ENCODE results near the gene NRXN3.
"Not testable (repeated sequence)": the region's sequence is repeated elsewhere in the genome, so short reads cannot be mapped to it uniquely, and the experiment has no call there.

Gene NRXN3

DNA sequence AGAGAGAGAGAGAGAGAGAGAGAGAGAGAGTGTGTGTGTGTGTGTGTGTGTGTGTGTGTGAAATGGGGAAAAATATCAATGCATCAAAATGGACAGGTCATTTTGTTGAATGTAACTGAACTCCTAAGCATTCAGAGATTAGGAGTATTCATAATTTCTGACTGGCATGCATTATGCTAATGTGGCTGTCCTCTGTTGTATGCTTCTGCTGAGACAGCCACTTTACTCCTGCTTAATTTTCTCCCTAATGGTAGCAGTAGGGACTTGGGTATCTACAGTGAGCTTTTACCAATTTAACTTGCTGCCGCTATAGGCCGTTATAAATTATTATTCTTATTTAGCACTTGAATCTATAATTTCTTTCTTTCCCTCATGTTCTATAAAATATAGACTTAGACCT is 924.8 kb downstream of the NRXN3 start:
- in situ Hi-C loops (cut with MboI; ENCODE audit: low sequenced_read_pairs), result no loop called here

GRCh38 chr14:79096811-79097210 is 926.6 kb downstream of the NRXN3 start:
- in situ Hi-C loops (cut with MboI; ENCODE audit: low sequenced_read_pairs), result no loop called here

GRCh38 chr14:79098324-79098723 is 928.2 kb downstream of the NRXN3 start:
- in situ Hi-C loops (cut with MboI; ENCODE audit: low sequenced_read_pairs), result no loop called here

GRCh38 chr14:79100578-79100977 is 930.4 kb downstream of the NRXN3 start:
- in situ Hi-C loops (cut with MboI; ENCODE audit: low sequenced_read_pairs), result no loop called here

DNA sequence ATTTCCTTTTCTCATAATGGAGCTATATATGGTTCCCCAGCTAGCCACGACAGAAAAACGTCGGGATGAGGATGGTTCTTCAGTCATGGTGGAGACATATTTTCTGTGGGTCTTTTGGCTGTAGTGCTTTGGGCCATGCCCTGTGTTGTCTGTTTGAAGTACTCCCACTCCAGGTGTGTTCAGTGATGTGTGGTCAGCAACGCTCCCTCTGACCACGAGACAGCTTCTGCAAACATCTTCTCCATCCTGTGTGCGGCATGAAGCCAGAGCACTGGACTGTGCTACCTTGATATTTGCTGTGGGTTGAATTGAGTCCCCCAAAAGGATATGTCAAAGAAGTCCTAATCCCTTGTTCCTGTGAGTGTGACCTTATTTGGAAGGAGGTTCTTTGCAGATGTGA is 931.2 kb downstream of the NRXN3 start:
- in situ Hi-C loops (cut with MboI; ENCODE audit: low sequenced_read_pairs), result no loop called here

DNA sequence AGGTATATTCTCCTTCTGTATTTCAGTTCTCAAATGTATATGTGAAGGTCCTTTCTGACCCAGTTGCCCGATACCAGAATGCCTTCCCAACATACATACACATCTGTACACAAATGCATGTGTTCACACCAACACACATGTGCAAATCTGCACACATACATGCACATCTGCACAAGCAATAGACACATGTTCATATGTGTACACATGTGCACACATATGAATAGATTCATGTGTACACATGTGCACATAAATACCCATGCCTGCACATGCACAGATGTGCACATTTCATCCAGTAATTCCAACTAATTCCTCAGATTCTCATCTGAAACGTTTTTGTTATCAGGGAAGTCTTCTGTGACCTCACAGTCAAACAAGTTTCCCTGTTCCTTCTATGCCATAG is 933.6 kb downstream of the NRXN3 start:
- in situ Hi-C loops (cut with MboI; ENCODE audit: low sequenced_read_pairs), result no loop called here

DNA sequence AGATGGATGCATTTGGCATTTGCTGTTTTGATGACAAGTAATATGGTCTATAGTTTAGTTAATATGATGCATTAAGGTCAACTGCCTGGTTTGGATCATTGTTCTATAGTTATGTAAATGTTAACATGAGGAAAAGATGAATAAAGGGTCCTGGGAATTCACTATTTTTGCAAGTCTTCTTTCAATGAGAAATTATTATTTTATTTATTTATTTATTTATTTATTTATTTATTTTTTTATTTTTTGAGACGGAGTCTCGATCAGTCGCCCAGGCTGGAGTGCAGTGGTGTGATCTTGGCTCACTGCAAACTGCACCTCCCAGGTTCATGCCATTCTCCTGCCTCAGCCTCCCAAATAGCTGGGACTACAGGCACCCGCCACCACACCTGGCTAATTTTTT is 940.4 kb downstream of the NRXN3 start:
- in situ Hi-C loops (cut with MboI; ENCODE audit: low sequenced_read_pairs), result not testable (repeated sequence)

- in situ Hi-C loops (cut with MboI; ENCODE audit: low sequenced_read_pairs), result no loop called here
Observed at GRCh38 chr14:79111987-79112501, 941.9 kb downstream of the NRXN3 start.

- in situ Hi-C loops (cut with MboI; ENCODE audit: low sequenced_read_pairs), result no loop called here
Observed at GRCh38 chr14:79117561-79117960, 947.4 kb downstream of the NRXN3 start.

DNA sequence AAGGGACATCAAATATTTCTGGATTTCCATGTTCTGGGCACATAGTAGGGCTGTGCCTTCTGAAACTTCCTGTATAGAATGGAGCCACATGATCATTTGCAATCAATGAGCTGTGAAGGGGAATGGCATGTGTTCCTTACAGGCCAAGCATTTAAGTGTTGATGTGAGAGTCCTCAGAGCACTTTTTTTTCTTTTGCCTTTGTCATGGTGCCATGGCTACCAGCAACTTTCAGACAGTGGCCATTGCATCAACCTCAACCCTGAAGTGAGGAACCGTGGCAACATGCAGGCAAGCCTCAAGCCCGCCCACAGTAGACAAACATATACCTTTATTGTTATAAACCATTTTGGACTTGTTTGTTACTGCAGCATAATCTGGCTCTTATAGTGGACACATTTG is 948.1 kb downstream of the NRXN3 start:
- in situ Hi-C loops (cut with MboI; ENCODE audit: low sequenced_read_pairs), result no loop called here

GRCh38 chr14:79134361-79134760 is 964.2 kb downstream of the NRXN3 start:
- in situ Hi-C loops (cut with MboI; ENCODE audit: low sequenced_read_pairs), result no loop called here

- in situ Hi-C loops (cut with MboI; ENCODE audit: low sequenced_read_pairs), result no loop called here
Observed at GRCh38 chr14:79136071-79137044, 966.2 kb downstream of the NRXN3 start.

GRCh38 chr14:79137045-79137430 is 966.9 kb downstream of the NRXN3 start:
- in situ Hi-C loops (cut with MboI; ENCODE audit: low sequenced_read_pairs), result no loop called here

DNA sequence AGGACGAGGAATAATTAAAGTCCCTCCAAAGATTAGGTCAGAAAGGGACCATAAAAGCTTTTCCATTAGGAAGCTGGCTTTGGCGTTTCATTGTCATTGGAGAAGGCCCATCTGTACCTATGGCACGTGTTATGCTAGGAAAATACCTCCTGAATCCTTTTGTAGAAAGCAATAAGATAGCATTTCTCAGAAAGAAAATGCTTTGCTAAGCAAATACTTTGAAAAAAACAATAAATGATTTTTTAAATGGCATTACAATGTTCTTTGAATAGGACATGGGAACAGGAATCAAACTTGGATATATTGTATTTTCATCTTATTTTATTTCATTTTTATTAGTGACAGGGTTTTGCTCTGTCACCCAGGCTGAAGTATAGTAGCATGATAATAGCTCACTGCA is 967.7 kb downstream of the NRXN3 start:
- in situ Hi-C loops (cut with MboI; ENCODE audit: low sequenced_read_pairs), result no loop called here

- in situ Hi-C loops (cut with MboI; ENCODE audit: low sequenced_read_pairs), result no loop called here
Observed at GRCh38 chr14:79144896-79145295, 974.7 kb downstream of the NRXN3 start.

DNA sequence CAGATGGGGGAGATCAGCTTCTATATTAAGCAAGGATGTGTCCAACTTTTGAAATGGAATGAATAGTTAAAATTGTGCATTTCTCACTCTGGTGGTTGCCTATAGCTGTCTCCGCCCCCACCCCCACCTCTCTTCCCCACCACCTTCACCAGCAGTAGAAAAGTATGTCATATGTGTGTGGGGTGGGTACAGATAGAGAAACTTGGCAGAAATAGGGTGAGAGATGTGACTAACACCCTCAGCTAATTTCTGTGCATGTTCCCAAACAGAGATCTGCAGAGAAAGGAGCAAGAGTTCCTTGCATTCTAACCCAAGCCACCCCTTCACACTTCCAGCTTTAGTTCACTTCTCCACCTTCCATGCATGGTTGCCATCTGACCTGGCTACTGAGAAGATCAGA is 980.1 kb downstream of the NRXN3 start:
- in situ Hi-C loops (cut with MboI; ENCODE audit: low sequenced_read_pairs), result no loop called here

- in situ Hi-C loops (cut with MboI; ENCODE audit: low sequenced_read_pairs), result no loop called here
Observed at GRCh38 chr14:79157369-79157768, 987.2 kb downstream of the NRXN3 start.

- in situ Hi-C loops (cut with MboI; ENCODE audit: low sequenced_read_pairs), result no loop called here
Observed at GRCh38 chr14:79161571-79161970, 991.4 kb downstream of the NRXN3 start.

GRCh38 chr14:79162833-79163232 is 992.7 kb downstream of the NRXN3 start:
- in situ Hi-C loops (cut with MboI; ENCODE audit: low sequenced_read_pairs), result no loop called here

- in situ Hi-C loops (cut with MboI; ENCODE audit: low sequenced_read_pairs), result no loop called here
Observed at GRCh38 chr14:79165471-79166090, 995.4 kb downstream of the NRXN3 start.

GRCh38 chr14:79166171-79166570 is 996.0 kb downstream of the NRXN3 start:
- in situ Hi-C loops (cut with MboI; ENCODE audit: low sequenced_read_pairs), result no loop called here

DNA sequence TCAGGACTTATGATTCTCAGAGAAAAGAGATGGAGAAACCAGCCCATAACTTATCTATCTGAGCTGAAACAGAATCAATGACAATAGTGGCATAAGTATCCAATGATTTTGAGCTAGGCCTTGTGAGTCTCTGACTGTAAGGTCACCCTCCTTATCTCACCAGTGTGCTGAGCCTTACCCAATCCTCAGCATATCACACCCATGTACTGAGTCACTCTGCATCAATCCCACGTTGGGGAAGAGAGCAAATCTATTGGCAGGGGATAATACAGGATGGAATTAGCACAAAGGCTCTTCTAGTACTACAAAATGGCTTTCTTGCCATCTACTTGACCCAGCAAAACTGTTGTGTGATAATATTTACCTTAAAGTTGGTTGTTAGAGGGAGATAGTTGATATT is 997.8 kb downstream of the NRXN3 start:
- in situ Hi-C loops (cut with MboI; ENCODE audit: low sequenced_read_pairs), result no loop called here

Data from HL-60/S4 (cell line).